NOMO-1 (cell line): Measurements from ENCODE around the gene CIB4.

Source experiments
- DNase-seq, 2 experiments: peaks; one replicate each; lab custom pipeline; 2025; ENCODE audit not compliant: unreplicated experiment in 2 of 2; lab: John Stamatoyannopoulos, UW

Gene CIB4

DNA sequence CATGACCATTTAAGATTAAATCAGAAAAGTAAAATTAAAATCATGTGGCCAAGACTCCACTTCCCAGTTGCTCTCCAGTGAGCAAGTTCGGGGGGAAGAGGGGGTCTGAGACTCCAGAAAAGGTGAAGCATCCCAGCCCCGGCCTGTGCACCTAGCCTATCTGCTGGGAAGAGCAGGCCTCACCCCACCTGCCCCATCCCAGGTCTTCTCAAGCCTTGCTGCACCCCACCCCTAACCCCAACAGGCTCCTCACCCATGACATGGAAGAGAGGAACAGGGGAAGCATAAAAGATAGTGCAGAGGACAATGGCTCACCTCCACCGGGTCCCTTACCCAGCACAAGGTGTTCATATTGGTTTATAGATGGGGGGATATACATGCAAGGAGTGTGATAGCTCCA, 14.6 kb downstream of the CIB4 start:
- no peak for DNase-seq

DNA sequence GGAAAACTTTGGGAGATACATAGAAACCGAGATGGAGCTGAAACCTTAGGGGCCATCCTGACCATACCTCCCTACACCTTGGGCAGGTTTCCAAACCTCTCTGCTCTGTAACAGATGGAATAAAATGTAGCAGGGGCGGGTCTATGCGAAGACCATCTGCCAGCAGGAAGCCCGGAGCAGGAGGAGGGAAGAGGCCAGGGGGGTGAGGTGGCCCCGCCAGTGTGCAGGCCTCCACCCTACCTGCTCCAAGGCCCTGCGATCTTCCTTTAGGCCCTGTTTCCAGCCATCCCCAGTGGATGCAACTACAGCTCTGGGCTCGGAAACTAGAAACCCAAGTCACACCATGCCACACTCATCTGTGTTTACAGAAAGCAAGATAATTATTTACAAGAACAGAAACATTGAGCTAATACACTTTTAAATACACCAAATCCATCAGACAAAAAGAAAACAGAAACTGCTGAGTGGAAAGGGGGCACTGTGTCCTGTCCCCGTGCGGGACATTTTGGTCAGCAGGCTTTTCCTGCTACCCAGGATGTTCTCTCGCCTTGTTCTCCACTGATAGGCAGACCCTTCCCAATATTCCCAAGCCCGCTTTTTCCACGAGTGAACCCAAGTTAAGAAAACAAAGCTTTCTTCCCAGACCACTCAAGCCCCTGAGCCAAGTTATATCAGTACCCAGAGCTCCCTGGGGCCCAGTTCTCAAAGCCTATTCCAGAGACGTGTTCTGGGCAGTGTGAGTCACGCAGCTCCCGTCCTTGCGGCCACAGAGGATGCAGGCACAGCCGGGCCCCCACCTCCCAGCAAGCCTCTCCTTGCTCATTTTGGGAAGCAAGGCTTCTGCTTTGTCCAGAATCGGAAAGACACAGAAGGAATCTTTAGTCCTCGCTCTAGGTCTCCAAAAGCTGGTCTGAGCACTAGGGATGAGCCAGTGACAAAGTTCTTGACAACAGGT, 17.3 kb downstream of the CIB4 start:
- no peak for DNase-seq

DNA sequence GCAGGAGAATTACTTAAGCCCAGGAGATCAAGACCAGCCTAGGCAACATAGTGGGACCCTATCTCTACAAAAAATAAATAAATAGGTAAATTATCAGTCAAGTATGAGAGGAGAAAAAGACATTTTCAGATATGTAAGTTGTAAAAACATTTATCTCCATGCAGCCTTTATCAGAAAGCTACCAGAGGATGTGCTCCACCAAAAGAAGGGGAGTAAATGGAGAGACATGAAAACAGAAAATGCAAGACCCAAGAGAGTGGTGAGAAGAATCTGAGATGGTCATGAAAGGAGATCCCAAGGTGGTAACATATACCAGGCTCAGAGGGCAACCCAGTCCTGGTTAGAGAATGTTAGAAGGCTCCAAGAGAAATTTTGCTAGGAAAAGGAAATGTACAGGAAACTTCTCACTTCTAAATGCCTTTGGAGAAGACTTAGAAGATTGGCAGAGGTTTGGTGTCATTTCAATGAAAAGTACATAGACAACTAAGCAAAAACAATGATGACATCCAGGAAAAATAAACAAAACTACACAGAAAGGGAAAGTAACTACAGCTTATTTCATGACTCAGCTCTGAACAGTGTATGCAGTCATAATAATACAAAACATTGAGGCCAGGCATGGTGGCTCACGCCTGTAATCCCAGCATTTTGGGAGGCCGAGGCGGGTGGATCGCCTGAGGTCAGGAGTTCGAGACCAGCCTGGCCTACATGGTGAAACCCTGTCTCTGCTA, 19.5 kb downstream of the CIB4 start:
- DNase-seq = no peak

DNA sequence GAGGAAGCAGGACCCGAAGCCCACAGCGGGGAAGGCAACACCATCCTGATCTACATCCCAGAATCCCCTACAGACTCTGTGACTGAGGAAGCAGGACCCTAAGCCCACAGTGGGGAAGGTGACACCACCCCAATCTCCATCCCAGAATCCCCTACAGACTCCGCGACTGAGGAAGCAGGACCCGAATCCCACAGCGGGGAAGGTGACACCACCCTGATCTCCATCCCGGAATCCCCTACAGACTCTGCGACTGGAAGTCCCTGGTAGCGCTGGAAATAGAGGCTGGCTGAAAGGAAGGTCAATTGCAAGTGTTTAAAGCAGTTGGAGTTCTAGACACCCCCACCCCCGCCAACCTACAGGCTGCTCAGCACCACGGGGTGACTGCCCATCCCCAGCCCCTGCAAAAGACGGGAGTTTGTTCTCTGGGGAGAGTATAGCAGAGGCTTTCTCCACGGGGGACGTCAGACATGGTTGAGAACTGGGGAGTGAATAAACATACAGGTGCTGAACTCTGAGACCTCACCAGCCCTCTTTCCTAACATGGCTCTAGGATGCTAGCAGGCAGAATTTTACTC, 21.0 kb downstream of the CIB4 start:
- no peak for DNase-seq

DNA sequence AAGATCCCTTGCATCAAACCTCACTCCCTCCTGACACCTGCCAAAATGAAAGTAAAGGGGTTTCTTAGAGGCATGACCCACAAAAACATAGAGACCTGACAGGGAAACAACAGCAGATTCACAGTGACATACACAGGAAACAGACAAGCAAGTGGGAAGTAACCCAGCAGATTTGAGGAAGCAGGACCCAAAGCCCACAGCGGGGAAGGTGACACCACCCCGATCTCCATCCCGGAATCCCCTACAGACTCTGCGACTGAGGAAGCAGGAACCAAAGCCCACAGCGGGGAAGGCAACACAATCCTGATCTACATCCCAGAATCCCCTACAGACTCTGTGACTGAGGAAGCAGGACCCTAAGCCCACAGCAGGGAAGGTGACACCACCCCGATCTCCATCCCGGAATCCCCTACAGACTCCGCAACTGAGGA, 21.6 kb downstream of the CIB4 start:
- DNase-seq = peak in 1 of 2 experiments; percentile 14

DNA sequence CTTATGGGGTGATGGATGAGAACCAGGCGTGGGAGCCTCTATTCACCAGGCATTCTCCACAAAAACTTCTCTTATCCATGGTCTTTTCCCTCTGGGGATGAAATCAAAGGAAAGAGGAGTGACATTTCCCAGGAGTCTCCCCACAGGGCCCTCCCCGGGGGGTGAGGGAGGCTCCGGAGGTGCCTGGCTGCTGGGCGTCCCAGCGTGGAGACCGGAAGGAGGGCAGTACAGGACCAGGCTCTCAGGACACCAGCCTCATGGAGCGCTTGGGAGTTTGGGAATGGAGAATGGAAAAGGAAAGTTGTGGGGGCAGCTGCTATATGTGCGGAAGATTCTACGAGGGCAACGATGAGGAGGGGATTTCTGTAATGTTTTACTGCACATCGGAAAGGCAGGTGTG, 22.1 kb downstream of the CIB4 start:
- DNase-seq = no peak

- DNase-seq = no peak
Measured at GRCh38 chr2:26618611-26619010, 22.6 kb downstream of the CIB4 start.

- no peak for DNase-seq
Measured at GRCh38 chr2:26617588-26618083, 23.5 kb downstream of the CIB4 start.

GRCh38 chr2:26616706-26617587, 24.2 kb downstream of the CIB4 start:
- no peak for DNase-seq

DNA sequence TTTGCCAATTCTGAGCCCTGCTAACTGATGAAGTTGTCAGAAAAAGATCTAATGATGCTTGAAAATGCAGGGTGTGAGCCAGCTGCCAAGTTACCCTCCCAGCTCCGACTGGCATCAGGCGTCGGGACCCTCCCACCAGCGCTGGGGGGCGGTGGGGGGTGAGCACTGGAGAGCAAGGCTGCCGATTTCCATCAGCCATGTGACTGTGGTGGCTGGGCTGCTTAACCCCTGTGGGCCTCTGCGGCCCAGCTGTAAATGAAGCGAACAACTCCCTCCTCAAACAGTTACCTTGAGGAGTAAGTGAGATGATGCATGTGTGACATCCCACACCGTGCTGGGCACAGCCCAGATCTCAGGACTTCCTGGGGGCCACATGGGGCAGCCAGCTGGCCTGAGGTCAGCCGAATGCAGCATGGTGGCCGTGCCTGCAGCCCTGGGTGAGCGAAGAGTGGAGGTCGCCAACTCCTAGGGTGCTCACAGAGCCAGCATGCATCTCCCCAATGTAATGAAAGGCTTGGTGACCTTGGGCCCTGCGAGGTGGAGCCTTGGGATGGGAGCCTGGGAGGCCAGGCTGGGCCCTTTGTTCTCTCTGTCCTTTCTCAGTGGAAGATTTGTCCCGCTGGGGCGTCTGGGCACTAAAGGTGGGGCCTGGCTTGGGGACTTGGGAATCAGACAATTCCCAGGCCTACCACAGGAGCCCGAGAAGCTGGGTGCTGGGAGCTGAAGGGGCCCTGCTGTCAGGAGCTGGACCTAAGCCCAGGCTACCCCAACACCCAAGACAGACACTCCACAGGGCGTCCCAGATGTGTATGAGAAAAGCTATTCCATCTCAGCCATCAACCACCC, 25.1 kb downstream of the CIB4 start:
- DNase-seq = no peak

- no peak for DNase-seq
Measured at GRCh38 chr2:26615336-26615859, 25.8 kb downstream of the CIB4 start.

GRCh38 chr2:26614216-26615138, 26.7 kb downstream of the CIB4 start:
- DNase-seq = no peak

DNA sequence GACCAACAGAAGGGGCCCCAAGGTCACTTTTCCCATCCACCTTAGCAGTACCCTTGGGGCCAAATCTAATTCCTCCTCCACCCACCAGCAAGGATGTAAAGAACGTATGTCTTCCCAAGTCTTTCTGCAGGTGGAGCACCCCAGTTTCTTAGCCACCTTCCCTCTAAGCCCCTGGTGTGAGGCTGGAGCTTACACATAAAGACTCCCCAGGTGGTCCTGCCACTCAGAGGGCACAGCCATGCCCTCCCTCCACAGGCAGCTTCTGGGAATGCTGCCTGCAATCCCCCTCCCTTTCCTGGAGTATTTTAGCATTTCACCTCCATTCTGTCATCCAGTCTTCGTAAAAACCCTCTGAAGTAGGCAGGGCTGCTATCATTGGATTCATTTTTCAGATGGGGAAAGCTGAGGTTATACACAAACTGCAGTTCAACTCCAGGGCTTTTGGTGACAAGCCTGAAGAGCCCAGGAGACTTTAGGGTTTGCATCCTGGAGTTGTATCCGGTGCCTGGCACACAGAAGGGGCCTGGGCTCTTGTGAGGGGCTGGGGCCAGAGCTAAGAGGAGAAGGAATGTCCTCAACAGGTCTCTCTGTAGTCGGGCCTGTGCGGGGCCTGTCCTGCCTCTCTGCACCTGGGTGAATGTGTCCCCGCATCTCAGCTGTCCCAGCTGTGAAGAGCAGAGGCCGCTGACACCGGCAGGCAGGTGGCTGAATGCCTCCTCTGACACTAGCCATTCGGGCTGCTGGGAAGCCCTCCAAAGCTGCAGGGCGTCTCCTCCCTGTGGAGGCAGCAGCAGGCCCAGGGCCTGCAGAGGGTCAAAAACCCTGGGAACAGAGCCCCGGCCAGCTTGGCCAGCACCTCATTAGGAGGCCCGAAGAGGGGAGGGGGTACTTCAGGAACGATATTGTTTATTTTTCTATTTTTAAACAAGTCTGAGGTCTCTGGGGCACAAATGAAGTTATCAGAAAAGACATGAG, 27.6 kb downstream of the CIB4 start:
- no peak for DNase-seq

DNA sequence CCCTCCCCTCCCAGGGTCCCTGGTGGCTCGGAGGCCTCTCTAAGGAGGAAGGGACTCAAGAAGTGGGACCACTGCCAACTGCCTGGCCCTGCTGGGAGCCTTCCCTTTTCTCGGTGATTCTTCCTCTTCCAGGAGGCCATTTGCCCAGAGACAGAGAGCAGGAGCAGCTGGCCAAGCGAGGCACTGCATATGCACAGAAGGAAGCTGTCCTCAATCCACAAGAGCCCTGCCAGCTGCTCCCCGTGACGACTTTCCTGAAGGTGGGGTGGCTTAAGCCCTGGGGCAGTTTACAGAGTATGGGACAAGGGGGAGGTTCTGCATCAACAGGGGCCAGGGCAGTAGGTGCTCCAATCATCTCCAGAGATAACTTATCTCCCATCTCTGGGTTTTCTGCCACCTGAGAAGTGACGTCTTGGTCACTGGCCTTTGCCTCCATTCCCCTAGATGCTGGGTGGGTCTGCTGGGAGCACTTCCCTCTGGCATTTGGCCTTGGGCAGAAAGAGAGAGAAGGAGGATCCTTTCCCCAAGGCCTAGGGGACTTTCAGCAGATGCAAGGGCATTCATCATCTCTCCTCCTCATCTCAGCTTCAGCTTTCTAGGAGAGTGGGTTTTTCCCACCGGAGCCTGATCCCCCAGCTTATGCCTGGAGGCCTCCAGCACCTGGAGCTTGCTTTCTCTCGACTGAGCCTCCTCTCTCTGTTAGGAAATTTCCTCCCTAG, 28.5 kb downstream of the CIB4 start:
- DNase-seq = no peak

DNA sequence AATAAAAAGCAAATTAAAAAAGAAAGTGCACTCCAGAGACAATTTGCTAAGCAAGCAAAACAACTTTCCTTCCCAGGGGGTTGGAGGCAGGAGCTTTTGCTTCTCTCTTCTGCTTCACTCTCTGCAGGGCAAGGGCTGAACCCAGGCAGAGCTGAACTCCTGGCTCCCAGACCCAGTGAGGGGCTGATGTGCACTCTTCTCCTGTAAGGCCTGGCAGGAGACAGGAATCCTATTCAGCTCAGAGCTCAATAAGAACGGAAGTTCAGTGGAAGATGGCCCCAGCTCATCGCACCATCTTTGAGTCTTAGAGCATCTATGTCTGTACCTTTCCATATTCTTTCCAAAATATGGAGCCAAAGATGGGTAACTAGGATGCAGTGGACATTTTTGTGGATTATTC, 29.1 kb downstream of the CIB4 start:
- no peak for DNase-seq
